Stimulated activated CD4-positive, alpha-beta T cell treated with anti-CD3 and anti-CD28 coated beads, Interleukin-4, amount 100 ng/mL, for 48 hours (primary cell): ENCODE results near the gene PITPNM3.

ENCODE experiments used
- DNase-seq, 2 donors: peaks; one replicate each; pipeline ENCODE4 v3.0.0-alpha.2; 2020; ENCODE audit warnings: low read depth in 2 of 2

PITPNM3 gene

GRCh38 chr17:6463616-6464445, 92.5 kb downstream of the PITPNM3 start:
- no peak for DNase-seq

DNA sequence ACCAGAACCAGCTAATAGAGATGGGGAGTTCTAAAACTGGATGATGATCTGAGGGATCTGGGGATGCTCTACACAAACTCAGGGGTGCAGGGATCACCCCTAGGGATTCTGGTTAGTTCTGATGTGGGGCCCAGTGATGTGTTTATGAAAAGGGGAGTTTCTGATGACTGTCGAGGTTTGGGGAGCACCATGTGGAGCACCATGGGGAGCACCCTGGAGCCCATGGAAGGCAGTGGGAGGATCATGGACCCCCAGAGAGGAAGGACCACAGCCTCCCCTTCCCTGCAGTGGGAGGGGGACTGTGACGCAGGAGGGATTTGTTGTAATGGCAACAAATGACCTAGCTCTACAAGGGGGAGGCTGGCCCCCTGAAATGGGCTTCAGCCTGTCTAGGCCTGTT, 93.7 kb downstream of the PITPNM3 start:
- no peak for DNase-seq

GRCh38 chr17:6461792-6462524, 94.4 kb downstream of the PITPNM3 start:
- peak; percentile 6 to 27 for DNase-seq

- DNase-seq = no peak
Observed at GRCh38 chr17:6461246-6461645, 95.1 kb downstream of the PITPNM3 start.

- no peak for DNase-seq
Observed at GRCh38 chr17:6460531-6461161, 95.7 kb downstream of the PITPNM3 start.

DNA sequence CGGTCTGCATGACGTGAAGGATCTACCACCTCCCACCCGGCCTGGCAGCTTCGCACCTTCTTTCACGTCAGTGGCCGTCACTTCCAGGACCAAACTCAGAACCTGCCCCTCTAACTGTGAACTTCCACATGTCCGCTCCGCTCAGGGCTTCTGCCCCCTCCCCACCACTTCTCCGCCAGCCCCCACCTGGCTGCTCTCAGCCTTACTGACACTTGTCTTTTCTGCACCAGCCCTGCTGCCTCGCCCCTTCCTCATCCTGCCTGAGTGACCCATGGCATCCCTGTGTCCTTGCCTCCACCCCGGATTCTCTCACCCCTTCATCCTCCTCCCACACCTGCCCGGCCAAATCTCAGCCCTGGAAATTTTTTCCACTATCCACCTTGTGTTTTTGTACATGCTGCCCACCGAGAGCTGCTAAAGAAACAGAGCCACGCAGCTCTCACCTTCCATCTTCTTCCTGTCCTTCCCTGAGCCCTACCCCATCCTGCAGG, 97.8 kb downstream of the PITPNM3 start:
- DNase-seq = no peak

- DNase-seq = no peak
Observed at GRCh38 chr17:6457688-6458459, 98.5 kb downstream of the PITPNM3 start.

DNA sequence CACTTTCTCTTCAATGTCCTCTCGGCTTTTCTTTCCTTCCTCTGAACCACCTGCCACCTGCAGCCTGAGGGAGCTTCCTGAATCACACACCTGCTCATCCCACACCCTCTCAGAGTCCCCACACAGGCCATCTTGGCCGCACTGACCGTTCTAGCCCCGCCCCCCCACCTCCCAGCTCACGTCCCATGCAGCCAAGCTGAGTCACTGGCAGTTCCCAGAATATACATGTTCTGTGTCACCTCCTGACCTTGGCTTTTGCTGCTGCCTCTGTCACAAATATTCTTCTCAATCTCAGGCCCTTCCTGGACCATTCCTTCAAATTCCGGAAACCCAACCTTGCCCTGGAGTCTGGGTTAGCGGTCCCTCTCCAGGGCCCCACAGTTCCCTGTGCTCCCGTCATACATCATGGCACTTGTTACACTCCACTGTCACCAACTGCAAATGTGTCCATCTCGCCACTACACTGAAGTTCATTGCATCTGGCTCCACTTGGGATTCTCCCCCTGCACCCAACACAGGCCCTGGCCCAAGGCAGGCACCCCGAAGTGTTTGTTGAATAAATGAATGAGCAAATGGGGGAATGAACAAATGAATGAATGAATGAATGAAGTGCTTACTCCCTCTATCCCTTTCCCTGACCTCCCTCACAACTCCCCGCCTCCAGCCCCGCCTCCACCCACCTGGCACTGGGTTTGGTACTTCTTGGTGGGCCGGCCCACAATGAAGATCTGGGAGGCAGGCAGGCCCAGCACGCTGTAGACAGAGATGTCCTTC, 99.3 kb downstream of the PITPNM3 start:
- no peak for DNase-seq

- DNase-seq = no peak
Observed at GRCh38 chr17:6456321-6456720, 100.0 kb downstream of the PITPNM3 start.

- no peak for DNase-seq
Observed at GRCh38 chr17:6455321-6455705, 101.0 kb downstream of the PITPNM3 start.

- no peak for DNase-seq
Observed at GRCh38 chr17:6454495-6455320, 101.6 kb downstream of the PITPNM3 start.

GRCh38 chr17:6453279-6454024, 102.9 kb downstream of the PITPNM3 start:
- DNase-seq = no peak

GRCh38 chr17:6452471-6453266, 103.7 kb downstream of the PITPNM3 start:
- no peak for DNase-seq

DNA sequence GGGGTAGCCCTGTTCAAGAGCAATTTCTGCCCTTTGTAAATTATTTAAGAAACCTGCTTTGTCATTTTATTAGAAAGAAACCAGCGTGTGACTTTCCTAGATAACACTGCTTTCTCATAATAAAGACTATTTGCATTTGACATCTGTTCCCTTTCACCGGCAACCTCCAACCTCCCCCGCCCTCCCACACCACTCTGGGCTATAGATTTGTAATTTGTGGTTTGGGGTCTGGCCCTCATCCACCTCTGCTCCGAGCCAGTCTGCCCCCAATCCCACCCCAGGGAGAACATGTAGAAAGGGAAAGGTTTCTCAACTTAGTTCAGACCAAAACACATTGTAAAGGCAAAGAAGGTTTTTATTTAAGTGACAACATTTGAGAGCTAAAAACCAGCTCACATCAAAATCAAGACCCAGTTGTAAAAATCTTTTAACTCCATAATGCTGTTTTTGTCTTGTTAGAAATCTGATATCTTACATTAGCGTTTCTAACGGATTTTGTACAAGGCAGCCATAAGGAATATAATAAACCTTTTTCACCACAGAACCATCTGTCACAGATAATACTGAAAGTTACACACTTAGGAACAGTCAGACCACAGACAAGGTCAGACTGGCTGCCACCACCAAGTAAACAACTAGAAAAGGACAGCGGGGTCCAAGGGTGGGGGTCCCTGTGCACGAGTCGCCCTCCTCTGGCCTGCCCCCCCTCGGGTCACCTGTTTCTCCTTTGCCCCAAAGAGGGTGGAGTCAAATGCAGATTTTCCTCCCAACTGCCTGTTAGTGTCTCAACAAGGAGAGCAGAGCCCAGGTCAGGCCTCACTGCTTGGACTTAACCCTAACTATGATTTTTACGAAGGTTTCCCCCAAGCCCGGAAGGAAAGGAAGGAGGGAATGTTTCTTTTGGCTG, 105.2 kb downstream of the PITPNM3 start:
- no peak for DNase-seq

GRCh38 chr17:6449307-6449706, 107.0 kb downstream of the PITPNM3 start:
- DNase-seq = no peak

DNA sequence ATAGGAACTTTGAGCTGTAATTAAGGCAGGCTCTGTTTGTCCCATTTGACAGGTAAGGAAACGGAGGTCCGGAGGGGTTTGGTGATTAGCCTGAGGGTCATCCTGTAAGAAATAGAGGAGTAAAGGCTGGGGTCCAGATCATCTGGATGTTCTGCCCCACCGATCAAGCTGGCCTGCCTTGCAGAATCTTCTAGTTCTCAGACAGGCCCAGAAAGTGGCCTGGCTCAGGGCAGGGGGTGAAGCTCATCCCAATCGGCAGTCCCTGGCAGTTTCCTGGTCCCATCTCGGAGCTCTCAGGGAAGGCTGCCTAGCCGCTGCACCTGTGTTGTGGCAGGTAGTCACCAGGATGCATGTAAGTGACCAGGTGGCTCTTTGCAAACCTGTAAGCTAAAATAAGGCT, 107.9 kb downstream of the PITPNM3 start:
- DNase-seq = no peak

GRCh38 chr17:6446516-6447100, 109.7 kb downstream of the PITPNM3 start:
- DNase-seq = no peak
